ENCODE results near the gene FOXP2.

FOXP2 gene

DNA sequence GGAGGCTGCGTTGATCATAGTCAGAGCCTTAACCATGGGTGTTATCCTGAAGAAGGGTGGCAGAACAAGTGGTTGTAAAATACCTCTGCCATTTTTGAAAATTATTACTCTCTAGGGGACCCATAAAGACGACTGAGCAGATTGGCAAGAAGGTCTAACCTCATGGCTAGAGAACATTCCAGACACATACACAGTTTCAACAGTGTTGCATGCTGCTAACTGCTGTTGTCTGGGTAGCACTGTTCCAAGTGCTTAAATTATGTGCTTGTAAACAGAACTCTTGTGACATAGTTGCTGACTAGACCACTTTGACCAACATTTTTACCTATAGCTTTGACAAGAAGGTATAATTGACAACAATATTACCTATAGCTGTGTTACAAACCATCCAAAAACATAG lies 46.1 kb upstream of the FOXP2 start:
- TF ChIP-seq, protein P1, sequence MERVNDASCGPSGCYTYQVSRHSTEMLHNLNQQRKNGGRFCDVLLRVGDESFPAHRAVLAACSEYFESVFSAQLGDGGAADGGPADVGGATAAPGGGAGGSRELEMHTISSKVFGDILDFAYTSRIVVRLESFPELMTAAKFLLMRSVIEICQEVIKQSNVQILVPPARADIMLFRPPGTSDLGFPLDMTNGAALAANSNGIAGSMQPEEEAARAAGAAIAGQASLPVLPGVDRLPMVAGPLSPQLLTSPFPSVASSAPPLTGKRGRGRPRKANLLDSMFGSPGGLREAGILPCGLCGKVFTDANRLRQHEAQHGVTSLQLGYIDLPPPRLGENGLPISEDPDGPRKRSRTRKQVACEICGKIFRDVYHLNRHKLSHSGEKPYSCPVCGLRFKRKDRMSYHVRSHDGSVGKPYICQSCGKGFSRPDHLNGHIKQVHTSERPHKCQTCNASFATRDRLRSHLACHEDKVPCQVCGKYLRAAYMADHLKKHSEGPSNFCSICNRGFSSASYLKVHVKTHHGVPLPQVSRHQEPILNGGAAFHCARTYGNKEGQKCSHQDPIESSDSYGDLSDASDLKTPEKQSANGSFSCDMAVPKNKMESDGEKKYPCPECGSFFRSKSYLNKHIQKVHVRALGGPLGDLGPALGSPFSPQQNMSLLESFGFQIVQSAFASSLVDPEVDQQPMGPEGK (CRISPR knock-in tag; IDR thresholded peaks at IDR 0.05; ENCODE audit: borderline replicate concordance): no peak
- no peak for TF ChIP-seq ZNF8 (CRISPR knock-in tag; IDR thresholded peaks at IDR 0.05)
- TF ChIP-seq TOX (CRISPR knock-in tag; IDR thresholded peaks at IDR 0.05; ENCODE audit: borderline replicate concordance): no peak
- TF ChIP-seq TCF4 (CRISPR knock-in tag; IDR thresholded peaks at IDR 0.05; ENCODE audit: borderline replicate concordance): no peak
- TF ChIP-seq, protein P2, sequence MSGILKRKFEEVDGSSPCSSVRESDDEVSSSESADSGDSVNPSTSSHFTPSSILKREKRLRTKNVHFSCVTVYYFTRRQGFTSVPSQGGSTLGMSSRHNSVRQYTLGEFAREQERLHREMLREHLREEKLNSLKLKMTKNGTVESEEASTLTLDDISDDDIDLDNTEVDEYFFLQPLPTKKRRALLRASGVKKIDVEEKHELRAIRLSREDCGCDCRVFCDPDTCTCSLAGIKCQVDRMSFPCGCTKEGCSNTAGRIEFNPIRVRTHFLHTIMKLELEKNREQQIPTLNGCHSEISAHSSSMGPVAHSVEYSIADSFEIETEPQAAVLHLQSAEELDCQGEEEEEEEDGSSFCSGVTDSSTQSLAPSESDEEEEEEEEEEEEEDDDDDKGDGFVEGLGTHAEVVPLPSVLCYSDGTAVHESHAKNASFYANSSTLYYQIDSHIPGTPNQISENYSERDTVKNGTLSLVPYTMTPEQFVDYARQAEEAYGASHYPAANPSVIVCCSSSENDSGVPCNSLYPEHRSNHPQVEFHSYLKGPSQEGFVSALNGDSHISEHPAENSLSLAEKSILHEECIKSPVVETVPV (CRISPR knock-in tag; IDR thresholded peaks at IDR 0.05): no peak
- TF ChIP-seq, protein P3, sequence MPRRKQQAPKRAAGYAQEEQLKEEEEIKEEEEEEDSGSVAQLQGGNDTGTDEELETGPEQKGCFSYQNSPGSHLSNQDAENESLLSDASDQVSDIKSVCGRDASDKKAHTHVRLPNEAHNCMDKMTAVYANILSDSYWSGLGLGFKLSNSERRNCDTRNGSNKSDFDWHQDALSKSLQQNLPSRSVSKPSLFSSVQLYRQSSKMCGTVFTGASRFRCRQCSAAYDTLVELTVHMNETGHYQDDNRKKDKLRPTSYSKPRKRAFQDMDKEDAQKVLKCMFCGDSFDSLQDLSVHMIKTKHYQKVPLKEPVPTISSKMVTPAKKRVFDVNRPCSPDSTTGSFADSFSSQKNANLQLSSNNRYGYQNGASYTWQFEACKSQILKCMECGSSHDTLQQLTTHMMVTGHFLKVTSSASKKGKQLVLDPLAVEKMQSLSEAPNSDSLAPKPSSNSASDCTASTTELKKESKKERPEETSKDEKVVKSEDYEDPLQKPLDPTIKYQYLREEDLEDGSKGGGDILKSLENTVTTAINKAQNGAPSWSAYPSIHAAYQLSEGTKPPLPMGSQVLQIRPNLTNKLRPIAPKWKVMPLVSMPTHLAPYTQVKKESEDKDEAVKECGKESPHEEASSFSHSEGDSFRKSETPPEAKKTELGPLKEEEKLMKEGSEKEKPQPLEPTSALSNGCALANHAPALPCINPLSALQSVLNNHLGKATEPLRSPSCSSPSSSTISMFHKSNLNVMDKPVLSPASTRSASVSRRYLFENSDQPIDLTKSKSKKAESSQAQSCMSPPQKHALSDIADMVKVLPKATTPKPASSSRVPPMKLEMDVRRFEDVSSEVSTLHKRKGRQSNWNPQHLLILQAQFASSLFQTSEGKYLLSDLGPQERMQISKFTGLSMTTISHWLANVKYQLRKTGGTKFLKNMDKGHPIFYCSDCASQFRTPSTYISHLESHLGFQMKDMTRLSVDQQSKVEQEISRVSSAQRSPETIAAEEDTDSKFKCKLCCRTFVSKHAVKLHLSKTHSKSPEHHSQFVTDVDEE (CRISPR knock-in tag; IDR thresholded peaks at IDR 0.05): no peak
- ATAC-seq: no peak

DNA sequence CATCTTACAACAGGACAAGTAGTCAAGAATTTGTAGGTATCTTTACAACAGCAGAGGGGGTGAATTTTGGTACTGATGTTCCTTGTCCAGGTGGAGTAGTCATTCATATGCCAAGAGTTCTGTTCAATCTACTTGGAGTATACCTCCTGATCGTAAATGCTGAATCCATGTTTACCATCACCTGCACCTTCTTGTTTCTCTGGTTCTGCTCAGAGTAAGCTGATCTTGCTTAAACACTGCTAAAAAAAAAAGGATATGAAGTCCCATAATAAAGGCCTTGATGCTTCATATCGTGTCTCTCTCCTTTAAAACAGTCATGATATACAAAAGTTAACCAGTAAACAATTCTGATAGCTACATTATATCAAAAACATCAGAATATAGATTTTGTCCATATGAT lies 45.3 kb upstream of the FOXP2 start:
- ATAC-seq: no peak
- TF ChIP-seq, protein P1 (CRISPR knock-in tag; IDR thresholded peaks at IDR 0.05; ENCODE audit: borderline replicate concordance): no peak
- TF ChIP-seq OSR1 (CRISPR knock-in tag; IDR thresholded peaks at IDR 0.05): no peak

DNA sequence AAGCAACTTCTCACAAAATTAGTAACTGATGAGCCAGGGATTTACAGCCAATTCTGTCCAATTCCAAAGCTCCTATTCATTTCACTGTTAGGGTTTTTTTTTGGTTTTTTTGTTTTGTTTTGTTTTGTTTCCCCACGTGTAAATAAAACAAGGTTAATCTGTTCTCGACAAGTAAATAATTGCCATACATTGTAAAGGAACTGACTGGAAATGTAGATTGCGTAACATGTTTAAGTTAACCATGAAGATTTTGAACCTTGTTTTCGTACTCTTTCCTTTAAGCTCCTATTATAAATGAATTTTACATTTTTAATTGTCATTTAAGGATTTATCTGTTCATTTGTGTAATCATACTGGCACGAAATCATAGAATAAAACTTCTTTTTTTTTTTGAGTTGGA lies 42.0 kb upstream of the FOXP2 start:
- TF ChIP-seq PPARA (CRISPR knock-in tag; IDR thresholded peaks at IDR 0.05; ENCODE audit: borderline replicate concordance): no peak
- no peak for TF ChIP-seq ARNTL (CRISPR knock-in tag; IDR thresholded peaks at IDR 0.05; ENCODE audit: borderline replicate concordance, low read depth)
- no peak for TF ChIP-seq ESRRG (CRISPR knock-in tag; IDR thresholded peaks at IDR 0.05)
- TF ChIP-seq ZC3H10 (CRISPR knock-in tag; IDR thresholded peaks at IDR 0.05): no peak
- TF ChIP-seq, protein P1 (CRISPR knock-in tag; IDR thresholded peaks at IDR 0.05; ENCODE audit: borderline replicate concordance): no peak
- TF ChIP-seq ZNF565 (CRISPR knock-in tag; conservative IDR thresholded peaks at IDR 0.05; ENCODE audit: low read depth): no peak
- no peak for TF ChIP-seq ISL1 (CRISPR knock-in tag; IDR thresholded peaks at IDR 0.05)
- no peak for TF ChIP-seq CSDC2 (CRISPR knock-in tag; IDR thresholded peaks at IDR 0.05)
- TF ChIP-seq, protein P2 (CRISPR knock-in tag; IDR thresholded peaks at IDR 0.05): no peak
- no peak for TF ChIP-seq ZNF8 (CRISPR knock-in tag; IDR thresholded peaks at IDR 0.05)
- TF ChIP-seq OSR1 (CRISPR knock-in tag; IDR thresholded peaks at IDR 0.05): no peak
- no peak for TF ChIP-seq TCF4 (CRISPR knock-in tag; IDR thresholded peaks at IDR 0.05; ENCODE audit: borderline replicate concordance)
- TF ChIP-seq ZFP30 (CRISPR knock-in tag; IDR thresholded peaks at IDR 0.05): no peak
- TF ChIP-seq, protein P3 (CRISPR knock-in tag; IDR thresholded peaks at IDR 0.05): no peak
- no peak for TF ChIP-seq ZNF70 (CRISPR knock-in tag; IDR thresholded peaks at IDR 0.05)
- no peak for TF ChIP-seq TOX (CRISPR knock-in tag; IDR thresholded peaks at IDR 0.05; ENCODE audit: borderline replicate concordance)
- TF ChIP-seq SNAI2 (CRISPR knock-in tag; IDR thresholded peaks at IDR 0.05): no peak
- no peak for TF ChIP-seq RARB (CRISPR knock-in tag; IDR thresholded peaks at IDR 0.05)
- ATAC-seq: no peak
